BJ (cell line): Measurements from ENCODE around the gene MEOX2. TPM values are rescaled to one million over a fixed set of nuclear protein-coding genes. Genes with fewer than 3 reads are reported as not detected.

Source experiments
- CTCF ChIA-PET: fragments of 350-600 bp; formaldehyde crosslinking; extraction: SDS; loops from one replicate; lab custom pipeline; 2021; ENCODE audit warnings: antibody characterized with exemption, inconsistent platforms; lab: Yijun Ruan, JAX
- POLR2A ChIA-PET: fragments of 300-600 bp; sonication (Branson Sonifier 250); formaldehyde crosslinking; extraction: SDS; loops from one replicate; lab custom pipeline; 2021; ENCODE audit warnings: antibody characterized with exemption; lab: Charles Lee
- DNase-seq: peaks from one replicate; pipeline ENCODE4 v3.0.0-alpha.2; 2011; ENCODE audit warnings: low read depth
- H3K27me3 ChIP-seq: 2 replicates; pipeline ENCODE4 v1.6.0; 2011; ENCODE audit warnings: low read length; ENCODE audit not compliant: control insufficient read depth, insufficient read depth
- H3K36me3 ChIP-seq: 2 replicates; pipeline ENCODE4 v1.5.1; 2011; ENCODE audit warnings: low read length; ENCODE audit not compliant: control insufficient read depth, insufficient read depth
- H3K4me3 ChIP-seq: 2 replicates; pipeline ENCODE4 v1.5.1; 2011; ENCODE audit warnings: low read depth, mild to moderate bottlenecking, control low read depth, low read length
- polyA plus RNA-seq: library from polyadenylated mRNA; depleted of rRNA; stranded (reverse); fragments of >200 nt; gene quantifications from 2 replicates; pipeline ENCODE4 v1.2.3, GENCODE V29; 2011
- TF ChIP-seq, protein P1 (sequence below): IDR thresholded peaks from 2 replicates; pipeline ENCODE4 v1.5.1; 2011; ENCODE audit warnings: low read depth, mild to moderate bottlenecking, control low read depth, inconsistent platforms, low read length, moderate library complexity; ENCODE audit not compliant: insufficient read depth

MEOX2 gene
- polyA plus RNA-seq, 1 experiment, result not detected

GRCh38 chr7:15602236-15602635 lies 84.2 kb downstream of the MEOX2 start:
- ChIA-PET POLR2A (no interaction called here), CTCF (no interaction called here)
- H3K36me3 ChIP-seq, result no peaks in the 10 kb centered on the region
- no peak for DNase-seq
- TF ChIP-seq, protein P1, sequence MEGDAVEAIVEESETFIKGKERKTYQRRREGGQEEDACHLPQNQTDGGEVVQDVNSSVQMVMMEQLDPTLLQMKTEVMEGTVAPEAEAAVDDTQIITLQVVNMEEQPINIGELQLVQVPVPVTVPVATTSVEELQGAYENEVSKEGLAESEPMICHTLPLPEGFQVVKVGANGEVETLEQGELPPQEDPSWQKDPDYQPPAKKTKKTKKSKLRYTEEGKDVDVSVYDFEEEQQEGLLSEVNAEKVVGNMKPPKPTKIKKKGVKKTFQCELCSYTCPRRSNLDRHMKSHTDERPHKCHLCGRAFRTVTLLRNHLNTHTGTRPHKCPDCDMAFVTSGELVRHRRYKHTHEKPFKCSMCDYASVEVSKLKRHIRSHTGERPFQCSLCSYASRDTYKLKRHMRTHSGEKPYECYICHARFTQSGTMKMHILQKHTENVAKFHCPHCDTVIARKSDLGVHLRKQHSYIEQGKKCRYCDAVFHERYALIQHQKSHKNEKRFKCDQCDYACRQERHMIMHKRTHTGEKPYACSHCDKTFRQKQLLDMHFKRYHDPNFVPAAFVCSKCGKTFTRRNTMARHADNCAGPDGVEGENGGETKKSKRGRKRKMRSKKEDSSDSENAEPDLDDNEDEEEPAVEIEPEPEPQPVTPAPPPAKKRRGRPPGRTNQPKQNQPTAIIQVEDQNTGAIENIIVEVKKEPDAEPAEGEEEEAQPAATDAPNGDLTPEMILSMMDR, result no peak
- H3K4me3 ChIP-seq, result no peak overlapping the region
- H3K27me3 ChIP-seq, result no peaks in the 10 kb centered on the region

- DNase-seq, result no peak
- Histone ChIP-seq H3K27me3 (no peaks in the 10 kb centered on the region), H3K36me3 (no peaks in the 10 kb centered on the region), H3K4me3 (no peak overlapping the region)
- TF ChIP-seq, protein P1, result no peak
- CTCF ChIA-PET, result interaction anchor here (0.7 kb wide), 1 partner anchor 374 kb away, joined by 3 read pairs; no protein-coding TSS in a partner anchor
- POLR2A ChIA-PET, result no interaction called here
These were observed 85.3 kb downstream of the MEOX2 start for GRCh38 chr7:15601175-15601574.

GRCh38 chr7:15600298-15600697 lies 86.2 kb downstream of the MEOX2 start:
- no peak for DNase-seq
- TF ChIP-seq, protein P1, result no peak
- POLR2A ChIA-PET, result no interaction called here

GRCh38 chr7:15594461-15594860 lies 92.0 kb downstream of the MEOX2 start:
- TF ChIP-seq, protein P1, result no peak
- CTCF ChIA-PET, result no interaction called here
- Histone ChIP-seq H3K36me3 (no peaks in the 10 kb centered on the region), H3K27me3 (no peaks in the 10 kb centered on the region), H3K4me3 (no peak overlapping the region)
- DNase-seq, result no peak
- POLR2A ChIA-PET, result no interaction called here

More at GRCh38 chr7:15600298-15600697, 86.2 kb downstream of the MEOX2 start:
- H3K27me3 ChIP-seq, result no peaks in the 10 kb centered on the region
- H3K4me3 ChIP-seq, result no peak overlapping the region
- CTCF ChIA-PET, result interaction anchor here (0.6 kb wide), 1 partner anchor 239 kb away, joined by 4 read pairs; no protein-coding TSS in a partner anchor
- H3K36me3 ChIP-seq, result no peaks in the 10 kb centered on the region

DNA sequence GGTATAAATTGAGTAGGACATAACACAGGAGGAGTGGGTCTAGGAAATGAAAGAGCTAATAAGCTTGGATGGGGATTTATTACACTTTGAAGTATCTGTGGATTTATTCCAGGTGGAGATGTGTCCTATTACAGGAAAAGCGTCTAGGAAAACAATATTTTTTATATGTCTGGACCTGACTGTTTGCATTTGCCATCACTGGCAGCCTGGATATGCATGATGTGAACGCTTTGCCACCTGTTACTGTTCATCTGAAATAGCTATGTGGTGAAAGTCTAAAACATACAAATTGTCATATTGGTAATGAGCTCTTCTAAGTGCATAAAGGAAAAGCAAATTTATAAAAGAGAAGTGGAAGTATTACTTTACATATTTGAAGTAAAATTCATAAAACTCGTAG lies 93.1 kb downstream of the MEOX2 start:
- ChIA-PET POLR2A (no interaction called here), CTCF (no interaction called here)
- no peak for DNase-seq
- Histone ChIP-seq H3K36me3 (no peaks in the 10 kb centered on the region), H3K27me3 (no peaks in the 10 kb centered on the region), H3K4me3 (no peak overlapping the region)
- TF ChIP-seq, protein P1, result no peak
